Endothelial cell of umbilical vein (primary cell): ENCODE measurements around the gene GPR173.

Experiments used
- CTCF ChIP-seq, 2 donors: IDR thresholded peaks; 1 replicate in 1 of 2; 2 replicates in 1 of 2; pipeline ENCODE4 v1.5.1; 2011; ENCODE audit warnings: low read length in 2 of 2, mild to moderate bottlenecking in 2 of 2, moderate library complexity in 2 of 2, control low read depth in 1 of 2, inconsistent platforms in 1 of 2, low read depth in 1 of 2; ENCODE audit not compliant: insufficient read depth in 1 of 2; ENCODE audit errors: extremely low read depth in 1 of 2
- POLR2A ChIP-seq: IDR thresholded peaks from 2 replicates; pipeline ENCODE4 v1.6.1; 2012; ENCODE audit warnings: low read depth, mild to moderate bottlenecking, control low read depth, low read length

GRCh38 chrX:53081925-53082772 lies 33.6 kb downstream of the GPR173 start, which contains the start of gene TSPYL2:
- TF ChIP-seq CTCF (IDR thresholded peaks at IDR 0.05; ENCODE audit: extremely low read depth in 1 of 2, insufficient read depth in 1 of 2, low read depth in 1 of 2, low read length in 2 of 2) (no peak), POLR2A (peak; percentile 96)
